Gastrocnemius medialis (tissue), 4 donors: ENCODE measurements around the gene SV2C. TPM values are rescaled to one million over a fixed set of nuclear protein-coding genes. Genes with fewer than 3 reads are reported as not detected.

ENCODE experiments used
- ATAC-seq, 2 donors: fragments of 150-250 bp; one replicate each; pipeline ENCODE4 v1.9.1; 2016
- DNase-seq, 2 donors: peaks; one replicate each; pipeline ENCODE4 v3.0.0-alpha.2; 2019
- H3K27ac ChIP-seq, 4 donors: fragments of 200-600 bp; sonication (generic); 1 replicate in 1 of 4; 2 replicates in 3 of 4; pipeline ENCODE4 v1.5.1; 2016 to 2018; ENCODE audit warnings: mild to moderate bottlenecking in 2 of 4, moderate library complexity in 1 of 4
- H3K27me3 ChIP-seq, 3 donors: fragments of 200-600 bp; sonication (generic) in 2 of 3; 1 replicate in 1 of 3; 2 replicates in 2 of 3; pipeline versions ENCODE4 v1.5.1 to v1.6.0; 2016 to 2019; ENCODE audit warnings: mild to moderate bottlenecking in 1 of 3, moderate library complexity in 1 of 3
- H3K36me3 ChIP-seq, 2 donors: fragments of 200-600 bp; sonication (generic) in 1 of 2; one replicate each; pipeline ENCODE4 v1.5.1; 2017 to 2018
- H3K4me1 ChIP-seq, 2 donors: fragments of 200-600 bp; sonication (generic) in 1 of 2; one replicate each; pipeline ENCODE4 v1.5.1; 2016 to 2017; ENCODE audit warnings: mild to moderate bottlenecking in 2 of 2
- H3K4me3 ChIP-seq, 4 donors: fragments of 200-600 bp; sonication (generic) in 3 of 4; 1 replicate in 1 of 4; 2 replicates in 3 of 4; pipeline ENCODE4 v1.5.1; 2016 to 2019; ENCODE audit warnings: mild to moderate bottlenecking in 2 of 4
- H3K9me3 ChIP-seq, 3 donors: fragments of 200-600 bp; sonication (generic) in 2 of 3; 1 replicate in 1 of 3; 2 replicates in 2 of 3; pipeline ENCODE4 v1.5.1; 2016 to 2019
- POLR2A ChIP-seq, 2 donors: fragments of 450-650 bp; IDR thresholded peaks; one replicate each; pipeline ENCODE4 v1.6.1; 2017; ENCODE audit warnings: antibody characterized with exemption in 2 of 2, mild to moderate bottlenecking in 2 of 2, moderate library complexity in 2 of 2
- in situ Hi-C, 4 donors: fragments of 200-750 bp; cut with MboI; loops; one replicate each; pipeline versions ENCODE4 v1.15.0 to v1.8.0; 2017; ENCODE audit warnings: low sequenced_read_pairs in 4 of 4
- intact Hi-C: fragments of 100-400 bp; cut with DNase I; formaldehyde crosslinking; loops from one replicate; pipeline ENCODE4 v1.15.1; 2023; ENCODE audit warnings: low total_unique reads
- total RNA-seq, 4 donors: library from RNA; depleted of rRNA; stranded (reverse); fragments of >200 nt; gene quantifications; one replicate each; pipeline versions ENCODE4 v1.1.0 to v1.2.3, GENCODE V29; 2016
- TF ChIP-seq, protein P1 (sequence below), 5 experiments: fragments of 450-650 bp in 3 of 5; fragments of 200-600 bp in 2 of 5; sonication (generic) in 2 of 5; IDR thresholded peaks in 4 of 5; conservative IDR thresholded peaks in 1 of 5; 1 replicate in 4 of 5; 2 replicates in 1 of 5; pipeline ENCODE4 v1.5.1; 2016 to 2019; ENCODE audit warnings: antibody characterized with exemption in 5 of 5, mild to moderate bottlenecking in 3 of 5, moderate library complexity in 3 of 5

SV2C gene
- total RNA-seq, 4 donors from 2014 or later, result not detected

- in situ Hi-C loops, result no loop called here
- intact Hi-C loops, result no loop called here
- no peak overlapping the region for H3K27ac ChIP-seq
- no peaks in the 10 kb centered on the region for H3K9me3 ChIP-seq
- DNase-seq (no peak), ATAC-seq (no peak)
- H3K4me3 ChIP-seq, result no peak overlapping the region
- H3K27me3 ChIP-seq, result no peaks in the 10 kb centered on the region
- no peaks in the 10 kb centered on the region for H3K4me1 ChIP-seq
- TF ChIP-seq, protein P1, sequence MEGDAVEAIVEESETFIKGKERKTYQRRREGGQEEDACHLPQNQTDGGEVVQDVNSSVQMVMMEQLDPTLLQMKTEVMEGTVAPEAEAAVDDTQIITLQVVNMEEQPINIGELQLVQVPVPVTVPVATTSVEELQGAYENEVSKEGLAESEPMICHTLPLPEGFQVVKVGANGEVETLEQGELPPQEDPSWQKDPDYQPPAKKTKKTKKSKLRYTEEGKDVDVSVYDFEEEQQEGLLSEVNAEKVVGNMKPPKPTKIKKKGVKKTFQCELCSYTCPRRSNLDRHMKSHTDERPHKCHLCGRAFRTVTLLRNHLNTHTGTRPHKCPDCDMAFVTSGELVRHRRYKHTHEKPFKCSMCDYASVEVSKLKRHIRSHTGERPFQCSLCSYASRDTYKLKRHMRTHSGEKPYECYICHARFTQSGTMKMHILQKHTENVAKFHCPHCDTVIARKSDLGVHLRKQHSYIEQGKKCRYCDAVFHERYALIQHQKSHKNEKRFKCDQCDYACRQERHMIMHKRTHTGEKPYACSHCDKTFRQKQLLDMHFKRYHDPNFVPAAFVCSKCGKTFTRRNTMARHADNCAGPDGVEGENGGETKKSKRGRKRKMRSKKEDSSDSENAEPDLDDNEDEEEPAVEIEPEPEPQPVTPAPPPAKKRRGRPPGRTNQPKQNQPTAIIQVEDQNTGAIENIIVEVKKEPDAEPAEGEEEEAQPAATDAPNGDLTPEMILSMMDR (IDR thresholded peaks at IDR 0.05 in 4 of 5, conservative IDR thresholded peaks at IDR 0.05 in 1 of 5), result no peak
- no peak for TF ChIP-seq POLR2A (IDR thresholded peaks at IDR 0.05)
- no peaks in the 10 kb centered on the region for H3K36me3 ChIP-seq
These were observed 113.3 kb downstream of the SV2C start for GRCh38 chr5:76196457-76196856.

DNA sequence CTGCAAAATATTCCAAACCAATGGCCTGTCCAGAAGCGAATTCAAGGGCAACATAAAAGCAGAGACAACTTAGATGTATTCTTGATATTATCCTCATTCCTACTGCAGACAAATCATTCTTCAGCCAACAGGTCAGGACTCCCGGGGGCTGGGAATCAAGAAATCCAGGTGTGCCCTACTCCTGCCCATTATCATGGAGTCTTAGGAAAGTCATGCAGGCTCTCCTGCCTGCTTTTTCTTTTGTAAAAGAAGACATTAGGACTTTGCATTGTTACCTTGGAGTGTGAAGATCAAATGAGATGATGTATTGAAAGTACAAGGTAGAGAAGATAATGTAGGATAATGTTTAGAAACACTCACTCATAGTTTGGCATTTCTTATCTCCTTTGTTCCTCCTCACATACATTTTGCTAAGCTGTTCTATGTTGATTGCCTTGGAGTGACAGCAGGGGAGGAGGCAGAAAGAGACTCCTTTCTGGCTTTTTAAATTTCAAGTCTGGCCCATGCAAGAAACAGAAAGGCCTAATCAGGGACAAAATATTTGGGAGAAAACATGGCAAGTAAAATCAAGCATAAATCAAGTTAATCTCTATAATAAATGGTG is 113.8 kb downstream of the SV2C start:
- intact Hi-C loops (no loop called here), in situ Hi-C loops (no loop called here)
- DNase-seq, result no peak
- H3K4me3 ChIP-seq, result no peak overlapping the region
- H3K36me3 ChIP-seq, result no peaks in the 10 kb centered on the region
- no peak for ATAC-seq
- no peaks in the 10 kb centered on the region for H3K27me3 ChIP-seq
- no peaks in the 10 kb centered on the region for H3K4me1 ChIP-seq
- H3K27ac ChIP-seq, result no peak overlapping the region
- TF ChIP-seq, protein P1 (IDR thresholded peaks at IDR 0.05 in 4 of 5, conservative IDR thresholded peaks at IDR 0.05 in 1 of 5), result no peak
- TF ChIP-seq POLR2A (IDR thresholded peaks at IDR 0.05), result no peak
- no peaks in the 10 kb centered on the region for H3K9me3 ChIP-seq

DNA sequence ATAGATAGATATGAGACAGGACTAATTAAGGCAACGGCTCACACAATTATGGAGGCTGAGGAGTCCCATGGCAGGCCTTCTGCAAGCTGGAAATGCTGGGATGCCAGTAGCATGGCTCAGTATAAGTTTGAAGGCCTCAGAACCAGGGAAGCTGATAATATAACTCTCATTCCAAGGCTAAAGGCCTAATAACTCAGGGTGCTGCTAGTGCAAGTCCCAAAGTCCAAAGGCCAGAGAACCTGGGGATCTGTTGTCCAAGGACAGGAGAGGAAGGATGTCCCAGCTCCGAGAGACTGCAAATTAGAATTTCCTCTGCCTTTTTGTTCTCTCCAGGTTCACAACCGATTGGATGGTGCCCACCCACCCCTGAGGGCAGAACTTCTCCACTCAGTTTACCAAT is 114.5 kb downstream of the SV2C start:
- in situ Hi-C loops (no loop called here), intact Hi-C loops (no loop called here)
- DNase-seq, result no peak
- Histone ChIP-seq H3K27me3 (no peaks in the 10 kb centered on the region), H3K27ac (no peak overlapping the region), H3K9me3 (no peaks in the 10 kb centered on the region), H3K4me1 (no peaks in the 10 kb centered on the region), H3K4me3 (no peak overlapping the region), H3K36me3 (no peaks in the 10 kb centered on the region)
- no peak for TF ChIP-seq POLR2A (IDR thresholded peaks at IDR 0.05)
- TF ChIP-seq, protein P1 (IDR thresholded peaks at IDR 0.05 in 4 of 5, conservative IDR thresholded peaks at IDR 0.05 in 1 of 5), result no peak
- ATAC-seq, result no peak

- Histone ChIP-seq H3K27me3 (no peaks in the 10 kb centered on the region), H3K4me1 (no peaks in the 10 kb centered on the region), H3K27ac (no peak overlapping the region), H3K9me3 (no peaks in the 10 kb centered on the region), H3K4me3 (no peak overlapping the region), H3K36me3 (no peaks in the 10 kb centered on the region)
- in situ Hi-C loops, result no loop called here
- ATAC-seq, result no peak
- TF ChIP-seq, protein P1 (IDR thresholded peaks at IDR 0.05 in 4 of 5, conservative IDR thresholded peaks at IDR 0.05 in 1 of 5), result no peak
- TF ChIP-seq POLR2A (IDR thresholded peaks at IDR 0.05), result no peak
- intact Hi-C loops, result no loop called here
- no peak for DNase-seq
These were observed 116.4 kb downstream of the SV2C start for GRCh38 chr5:76199336-76200318.
